Dendritic cell treated with granulocyte-macrophage colony-stimulating factor and Interleukin-4, amounts not matched to agents 40 ng/mL and 50 ng/mL, for 4 days (primary cell): ENCODE data around the gene ATP2B3.

ENCODE experiments used
- H3K27ac Mint-ChIP-seq: one replicate; pipeline ENCODE4 v1.8.0; 2022; ENCODE audit warnings: mild to moderate bottlenecking, mixed read lengths
- H3K27me3 Mint-ChIP-seq: one replicate; pipeline ENCODE4 v1.8.0; 2022; ENCODE audit warnings: mild to moderate bottlenecking, mixed read lengths
- H3K36me3 Mint-ChIP-seq: one replicate; pipeline ENCODE4 v1.8.0; 2022; ENCODE audit warnings: low read depth, mixed read lengths
- H3K4me1 Mint-ChIP-seq: one replicate; pipeline ENCODE4 v1.8.0; 2022; ENCODE audit warnings: low read depth, mixed read lengths
- H3K4me3 Mint-ChIP-seq: one replicate; pipeline ENCODE4 v1.8.0; 2022; ENCODE audit warnings: mild to moderate bottlenecking, moderate library complexity, mixed read lengths
- H3K9me3 Mint-ChIP-seq: one replicate; pipeline ENCODE4 v1.8.0; 2022; ENCODE audit warnings: mixed read lengths
- intact Hi-C: fragments of 100-400 bp; cut with micrococcal nuclease; formaldehyde crosslinking; loops from one replicate; pipeline ENCODE4 v1.15.0; 2022

Gene ATP2B3

GRCh38 chrX:153611298-153612095, 94.1 kb downstream of the ATP2B3 start:
- intact Hi-C loops: no loop called here
- Mint-ChIP-seq H3K9me3 (no peaks in the 10 kb centered on the region), H3K4me3 (no peak overlapping the region)

DNA sequence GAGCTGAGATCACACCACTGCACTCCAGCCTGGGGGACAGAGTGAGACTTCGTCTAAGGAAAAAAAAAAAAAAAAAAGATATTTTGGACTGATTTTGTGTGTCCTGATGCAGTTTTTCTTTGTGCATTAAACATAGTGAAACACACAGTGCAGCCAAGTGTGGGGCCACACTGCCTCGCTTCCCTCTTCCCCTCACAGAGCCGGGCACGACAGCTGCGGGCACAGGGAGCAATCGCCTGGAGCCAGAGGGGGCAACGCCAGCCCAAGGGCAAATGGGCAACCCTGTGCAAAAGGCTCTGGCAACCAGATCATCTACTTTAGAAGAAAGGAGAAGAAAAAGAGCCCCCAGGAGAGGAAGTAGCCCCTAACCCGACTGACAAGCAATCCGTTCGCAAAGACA, 95.0 kb downstream of the ATP2B3 start:
- intact Hi-C loops: no loop called here

More at GRCh38 chrX:153611298-153612095, 94.1 kb downstream of the ATP2B3 start:
- H3K4me1 Mint-ChIP-seq: peaks cover 22% of the 10 kb centered on the region
- H3K27me3 Mint-ChIP-seq: peaks cover 49% of the 10 kb centered on the region
- no peak overlapping the region for H3K27ac Mint-ChIP-seq
- H3K36me3 Mint-ChIP-seq: no peaks in the 10 kb centered on the region

DNA sequence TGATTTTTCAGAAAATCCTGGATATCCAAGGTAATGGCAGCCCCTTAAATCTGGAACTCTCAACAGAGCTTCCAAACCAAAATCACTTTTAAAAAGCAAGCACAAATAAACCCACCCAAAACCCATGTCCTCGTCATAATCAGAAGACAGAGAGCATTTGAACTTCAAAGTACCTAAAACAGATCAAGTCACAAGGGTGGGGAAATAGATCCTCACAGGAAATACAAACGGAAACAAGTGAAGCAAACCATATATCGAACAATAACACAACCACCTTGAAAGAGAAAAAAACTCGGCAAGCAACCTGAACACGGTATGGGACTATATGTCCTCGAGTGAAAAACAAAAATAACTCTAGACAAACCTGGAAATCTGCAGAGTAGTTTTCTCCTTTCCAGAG, 97.4 kb downstream of the ATP2B3 start:
- Mint-ChIP-seq H3K36me3 (no peaks in the 10 kb centered on the region), H3K9me3 (no peaks in the 10 kb centered on the region), H3K4me1 (peaks cover 5% of the 10 kb centered on the region), H3K4me3 (no peak overlapping the region), H3K27ac (no peak overlapping the region), H3K27me3 (peaks cover 39% of the 10 kb centered on the region)
- intact Hi-C loops: no loop called here

More for the DNA sequence above, 95.0 kb downstream of the ATP2B3 start:
- H3K36me3 Mint-ChIP-seq: no peaks in the 10 kb centered on the region
- H3K4me1 Mint-ChIP-seq: peaks cover 13% of the 10 kb centered on the region
- no peak overlapping the region for H3K4me3 Mint-ChIP-seq
- peaks cover 41% of the 10 kb centered on the region for H3K27me3 Mint-ChIP-seq
- H3K9me3 Mint-ChIP-seq: no peaks in the 10 kb centered on the region
- no peak overlapping the region for H3K27ac Mint-ChIP-seq

- H3K27ac Mint-ChIP-seq: no peak overlapping the region
- H3K36me3 Mint-ChIP-seq: no peaks in the 10 kb centered on the region
- intact Hi-C loops: no loop called here
- no peak overlapping the region for H3K4me3 Mint-ChIP-seq
- no peaks in the 10 kb centered on the region for H3K9me3 Mint-ChIP-seq
- no peaks in the 10 kb centered on the region for H3K4me1 Mint-ChIP-seq
- H3K27me3 Mint-ChIP-seq: peaks cover 21% of the 10 kb centered on the region
Observed at GRCh38 chrX:153620576-153620975, 103.1 kb downstream of the ATP2B3 start.

DNA sequence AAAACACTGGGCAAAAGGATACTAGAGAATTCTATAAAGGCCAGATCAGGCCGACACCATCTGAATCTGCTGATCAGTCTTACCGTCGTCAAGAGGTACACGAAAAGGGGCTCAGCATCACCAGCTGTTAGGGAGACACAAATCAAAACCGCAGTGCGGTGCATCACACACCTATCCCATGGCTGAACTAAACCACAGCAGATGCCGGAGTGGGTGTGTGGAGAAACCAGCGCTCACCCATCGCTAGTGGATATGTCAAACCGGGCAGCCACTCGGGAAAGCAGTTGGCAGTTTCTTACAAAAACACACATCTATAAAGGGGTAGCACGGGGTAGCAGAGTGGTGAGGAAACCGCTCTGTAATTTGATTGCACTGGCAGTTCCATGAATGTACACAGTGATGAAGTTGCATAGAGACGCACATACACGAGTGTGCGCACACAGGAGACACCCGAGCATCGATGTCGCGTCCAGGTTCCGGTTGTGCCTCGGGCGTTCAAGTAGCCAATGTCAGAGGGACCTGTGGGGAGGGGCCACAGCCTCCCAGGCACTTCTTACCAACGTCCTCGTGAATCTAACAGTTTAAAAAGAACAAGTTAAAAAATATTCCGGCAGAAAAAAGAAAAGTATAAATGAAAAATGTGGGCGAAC, 104.6 kb downstream of the ATP2B3 start:
- H3K27ac Mint-ChIP-seq: no peak overlapping the region
- no peak overlapping the region for H3K4me3 Mint-ChIP-seq
- intact Hi-C loops: no loop called here
- H3K4me1 Mint-ChIP-seq: no peaks in the 10 kb centered on the region
- no peaks in the 10 kb centered on the region for H3K36me3 Mint-ChIP-seq
- no peaks in the 10 kb centered on the region for H3K9me3 Mint-ChIP-seq
- H3K27me3 Mint-ChIP-seq: peaks cover 18% of the 10 kb centered on the region

- H3K9me3 Mint-ChIP-seq: no peaks in the 10 kb centered on the region
- H3K36me3 Mint-ChIP-seq: no peaks in the 10 kb centered on the region
- no peak overlapping the region for H3K4me3 Mint-ChIP-seq
- intact Hi-C loops: no loop called here
- no peaks in the 10 kb centered on the region for H3K4me1 Mint-ChIP-seq
- no peak overlapping the region for H3K27ac Mint-ChIP-seq
- H3K27me3 Mint-ChIP-seq: peaks cover 18% of the 10 kb centered on the region
Observed at GRCh38 chrX:153622661-153623309, 105.3 kb downstream of the ATP2B3 start.

DNA sequence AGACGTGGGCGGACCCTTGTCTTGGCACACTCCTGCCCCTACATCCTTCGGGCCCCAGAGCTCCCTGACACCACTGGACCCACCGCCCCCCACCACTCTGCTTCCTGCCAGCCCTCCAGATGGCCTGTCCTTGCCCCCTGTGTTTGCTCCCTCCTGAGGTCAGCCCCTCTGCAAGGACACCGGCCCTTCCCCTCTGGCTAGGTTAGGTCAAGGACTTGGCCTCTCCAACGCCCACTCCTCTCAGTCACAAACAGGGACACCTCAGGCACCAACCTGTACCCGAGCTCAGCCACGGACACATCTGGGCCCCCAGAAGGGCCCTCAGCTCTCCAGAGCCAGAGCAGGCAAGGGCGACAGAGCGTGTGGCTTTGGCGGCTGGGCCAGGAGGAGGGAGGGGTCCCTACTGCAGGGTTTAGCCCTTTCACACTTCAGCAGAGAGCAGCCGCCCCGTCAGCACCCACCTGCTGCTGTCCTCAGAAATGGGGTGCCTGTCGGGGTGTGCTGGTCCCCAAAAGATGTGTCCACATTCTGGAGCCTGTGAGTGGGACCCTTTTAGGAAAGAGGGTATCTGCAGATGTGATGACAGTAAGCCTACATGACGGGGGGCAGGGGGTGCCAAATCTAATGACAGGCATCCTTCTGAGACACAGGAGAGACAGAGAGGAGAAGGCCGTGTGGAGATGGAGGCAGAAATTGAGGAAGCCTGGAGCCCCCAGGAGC, 106.0 kb downstream of the ATP2B3 start:
- peaks cover 16% of the 10 kb centered on the region for H3K27me3 Mint-ChIP-seq
- H3K4me3 Mint-ChIP-seq: no peak overlapping the region
- no peaks in the 10 kb centered on the region for H3K9me3 Mint-ChIP-seq
- H3K36me3 Mint-ChIP-seq: no peaks in the 10 kb centered on the region
- intact Hi-C loops: no loop called here
- no peaks in the 10 kb centered on the region for H3K4me1 Mint-ChIP-seq
- H3K27ac Mint-ChIP-seq: no peak overlapping the region

- no peaks in the 10 kb centered on the region for H3K4me1 Mint-ChIP-seq
- intact Hi-C loops: no loop called here
Observed at GRCh38 chrX:153624196-153625091, 107.0 kb downstream of the ATP2B3 start.

GRCh38 chrX:153625271-153626024, 108.0 kb downstream of the ATP2B3 start:
- no peaks in the 10 kb centered on the region for H3K36me3 Mint-ChIP-seq
- no peak overlapping the region for H3K4me3 Mint-ChIP-seq
- H3K27ac Mint-ChIP-seq: no peak overlapping the region
- H3K9me3 Mint-ChIP-seq: no peaks in the 10 kb centered on the region
- intact Hi-C loops: no loop called here
- peaks cover 21% of the 10 kb centered on the region for H3K27me3 Mint-ChIP-seq
- H3K4me1 Mint-ChIP-seq: no peaks in the 10 kb centered on the region

More at GRCh38 chrX:153624196-153625091, 107.0 kb downstream of the ATP2B3 start:
- Mint-ChIP-seq H3K27me3 (peaks cover 18% of the 10 kb centered on the region), H3K27ac (no peak overlapping the region), H3K4me3 (no peak overlapping the region), H3K36me3 (no peaks in the 10 kb centered on the region), H3K9me3 (no peaks in the 10 kb centered on the region)

DNA sequence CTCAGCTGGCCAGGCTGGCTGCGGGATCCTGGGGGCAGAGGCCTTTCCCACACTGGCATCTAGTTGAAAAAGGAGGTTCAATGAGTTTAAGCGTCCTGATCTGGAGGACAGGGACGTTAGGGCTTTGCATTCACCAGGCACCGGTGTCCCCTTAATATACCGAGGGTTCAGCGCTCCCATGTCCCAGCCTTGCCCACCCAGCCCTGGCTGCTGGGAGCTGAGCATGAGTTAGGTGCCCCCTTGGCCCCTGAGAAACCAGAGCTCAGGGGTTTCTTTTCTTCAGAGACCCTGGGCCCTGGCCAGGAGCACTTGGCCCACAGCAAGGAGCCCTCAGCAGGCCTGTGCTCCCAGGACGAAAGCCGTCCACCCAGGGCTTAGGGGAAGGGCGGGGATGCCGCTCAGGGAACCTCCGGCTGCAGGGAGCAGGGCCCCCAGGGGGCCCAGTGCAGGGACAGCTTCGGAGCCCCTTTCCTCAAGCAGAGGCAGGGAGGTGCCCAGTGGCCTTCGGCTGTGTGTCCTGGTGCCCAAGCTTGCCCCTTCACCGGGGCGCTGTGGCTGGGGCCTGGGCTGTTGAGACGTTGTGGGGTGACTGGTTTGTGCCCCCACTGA, 108.7 kb downstream of the ATP2B3 start:
- H3K4me1 Mint-ChIP-seq: no peaks in the 10 kb centered on the region
- H3K27ac Mint-ChIP-seq: no peak overlapping the region
- no peaks in the 10 kb centered on the region for H3K36me3 Mint-ChIP-seq
- no peaks in the 10 kb centered on the region for H3K9me3 Mint-ChIP-seq
- intact Hi-C loops: no loop called here
- H3K27me3 Mint-ChIP-seq: peaks cover 25% of the 10 kb centered on the region
- no peak overlapping the region for H3K4me3 Mint-ChIP-seq

GRCh38 chrX:153626863-153627674, 109.6 kb downstream of the ATP2B3 start:
- Mint-ChIP-seq H3K9me3 (no peaks in the 10 kb centered on the region), H3K4me3 (no peak overlapping the region), H3K36me3 (no peaks in the 10 kb centered on the region), H3K27ac (no peak overlapping the region), H3K4me1 (no peaks in the 10 kb centered on the region), H3K27me3 (peaks cover 23% of the 10 kb centered on the region)
- intact Hi-C loops: no loop called here

DNA sequence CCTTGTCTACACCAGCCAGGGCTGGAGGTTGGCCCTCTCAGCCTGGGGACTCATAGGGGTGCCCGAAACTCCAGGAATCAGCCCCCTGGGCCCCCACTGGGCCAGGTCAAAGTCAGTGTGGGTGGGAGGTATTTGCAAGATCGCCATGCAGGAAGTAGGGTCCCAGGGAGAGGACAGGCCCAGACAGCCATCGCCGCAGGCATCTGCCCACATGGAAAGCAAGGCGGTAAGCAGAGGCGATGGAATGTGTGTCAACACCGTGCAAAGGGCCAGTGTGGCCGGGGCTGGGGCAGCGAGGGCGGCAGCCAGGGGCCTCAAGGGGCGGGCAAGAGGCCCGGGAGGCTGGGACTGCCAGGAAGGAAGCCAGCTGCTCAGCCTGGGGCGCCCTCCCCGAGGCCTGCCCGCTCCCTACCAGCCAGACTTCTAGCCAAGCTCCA, 110.3 kb downstream of the ATP2B3 start:
- H3K36me3 Mint-ChIP-seq: no peaks in the 10 kb centered on the region

More for the DNA sequence above, 110.3 kb downstream of the ATP2B3 start:
- Mint-ChIP-seq H3K9me3 (no peaks in the 10 kb centered on the region), H3K4me1 (no peaks in the 10 kb centered on the region), H3K27ac (no peak overlapping the region), H3K27me3 (peaks cover 20% of the 10 kb centered on the region), H3K4me3 (no peak overlapping the region)
- intact Hi-C loops: no loop called here
